Ascending aorta (tissue), 2 donors: ENCODE measurements around the gene TEX2. TPM values are rescaled to one million over a fixed set of nuclear protein-coding genes. Genes with fewer than 3 reads are reported as not detected.
A peak's percentile ranks its signal among the peaks of the same experiment; 100 is the strongest.
"Not testable (repeated sequence)": the region's sequence is repeated elsewhere in the genome, so short reads cannot be mapped to it uniquely, and the experiment has no call there.

Experiments used
- DNase-seq, 2 donors: peaks; one replicate each; pipeline ENCODE4 v3.0.0-alpha.2; 2019; ENCODE audit warnings: low spot score in 2 of 2
- H3K27ac ChIP-seq, 2 donors: fragments of 200-600 bp; sonication (generic); one replicate each; pipeline ENCODE4 v1.5.1; 2016 to 2017; ENCODE audit warnings: mild to moderate bottlenecking in 1 of 2
- H3K27me3 ChIP-seq: fragments of 200-600 bp; sonication (generic); one replicate; pipeline ENCODE4 v1.5.1; 2017
- H3K36me3 ChIP-seq, 2 donors: fragments of 200-600 bp; sonication (generic); one replicate each; pipeline ENCODE4 v1.5.1; 2016
- H3K4me1 ChIP-seq, 2 donors: fragments of 200-600 bp; sonication (generic); one replicate each; pipeline ENCODE4 v1.5.1; 2016 to 2017; ENCODE audit warnings: mild to moderate bottlenecking in 1 of 2
- H3K4me3 ChIP-seq, 2 donors: fragments of 200-600 bp; sonication (generic); one replicate each; pipeline ENCODE4 v1.5.1; 2016 to 2017; ENCODE audit warnings: mild to moderate bottlenecking in 1 of 2
- H3K9me3 ChIP-seq, 2 donors: fragments of 200-600 bp; sonication (generic); one replicate each; pipeline ENCODE4 v1.5.1; 2016
- intact Hi-C: fragments of 100-400 bp; cut with DNase I; formaldehyde crosslinking; loops from one replicate; pipeline ENCODE4 v1.15.1; 2023
- total RNA-seq: library from RNA; depleted of rRNA; stranded (reverse); fragments of >200 nt; gene quantifications from one replicate; pipeline ENCODE4 v1.1.0, GENCODE V29; 2016
- TF ChIP-seq, protein P1 (sequence below), 3 experiments: fragments of 200-600 bp in 2 of 3; fragments of 450-650 bp in 1 of 3; sonication (generic) in 2 of 3; IDR thresholded peaks; one replicate each; pipeline ENCODE4 v1.5.1; 2016 to 2019; ENCODE audit warnings: antibody characterized with exemption in 3 of 3, mild to moderate bottlenecking in 1 of 3, moderate library complexity in 1 of 3

TEX2 gene
- total RNA-seq, 1 donor from 2014 or later, result 94.6 TPM

DNA sequence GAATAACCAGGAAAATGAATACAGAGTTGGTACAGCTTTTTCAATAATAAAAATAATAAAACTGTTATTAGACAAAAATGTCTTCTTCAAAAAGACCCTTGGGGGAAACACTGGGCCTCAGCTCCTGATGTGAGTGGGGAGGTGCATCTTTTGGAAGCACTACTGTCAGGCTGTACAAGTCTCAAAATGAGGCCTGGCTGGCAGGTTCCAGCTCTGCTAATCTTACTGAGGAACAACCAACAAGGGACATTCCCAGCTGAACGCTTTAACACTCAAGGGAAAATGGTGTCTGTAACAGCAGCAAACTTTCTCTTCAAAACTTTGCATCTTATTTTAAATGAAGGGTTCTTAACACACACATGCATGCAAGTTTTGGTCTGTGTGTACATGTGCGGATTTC lies 19.7 kb downstream of the TEX2 start:
- no peaks in the 10 kb centered on the region for H3K27me3 ChIP-seq
- TF ChIP-seq, protein P1, sequence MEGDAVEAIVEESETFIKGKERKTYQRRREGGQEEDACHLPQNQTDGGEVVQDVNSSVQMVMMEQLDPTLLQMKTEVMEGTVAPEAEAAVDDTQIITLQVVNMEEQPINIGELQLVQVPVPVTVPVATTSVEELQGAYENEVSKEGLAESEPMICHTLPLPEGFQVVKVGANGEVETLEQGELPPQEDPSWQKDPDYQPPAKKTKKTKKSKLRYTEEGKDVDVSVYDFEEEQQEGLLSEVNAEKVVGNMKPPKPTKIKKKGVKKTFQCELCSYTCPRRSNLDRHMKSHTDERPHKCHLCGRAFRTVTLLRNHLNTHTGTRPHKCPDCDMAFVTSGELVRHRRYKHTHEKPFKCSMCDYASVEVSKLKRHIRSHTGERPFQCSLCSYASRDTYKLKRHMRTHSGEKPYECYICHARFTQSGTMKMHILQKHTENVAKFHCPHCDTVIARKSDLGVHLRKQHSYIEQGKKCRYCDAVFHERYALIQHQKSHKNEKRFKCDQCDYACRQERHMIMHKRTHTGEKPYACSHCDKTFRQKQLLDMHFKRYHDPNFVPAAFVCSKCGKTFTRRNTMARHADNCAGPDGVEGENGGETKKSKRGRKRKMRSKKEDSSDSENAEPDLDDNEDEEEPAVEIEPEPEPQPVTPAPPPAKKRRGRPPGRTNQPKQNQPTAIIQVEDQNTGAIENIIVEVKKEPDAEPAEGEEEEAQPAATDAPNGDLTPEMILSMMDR (IDR thresholded peaks at IDR 0.05), result no peak
- peaks cover 7 to 27% of the 10 kb centered on the region in 2 donors for H3K4me1 ChIP-seq
- no peak overlapping the region for H3K4me3 ChIP-seq
- no peaks in the 10 kb centered on the region for H3K9me3 ChIP-seq
- H3K27ac ChIP-seq, result peak overlapping the region in 1 of 2 donors; percentile 8
- intact Hi-C loops, result no loop called here
- H3K36me3 ChIP-seq, result no peaks in the 10 kb centered on the region
- DNase-seq, result no peak

DNA sequence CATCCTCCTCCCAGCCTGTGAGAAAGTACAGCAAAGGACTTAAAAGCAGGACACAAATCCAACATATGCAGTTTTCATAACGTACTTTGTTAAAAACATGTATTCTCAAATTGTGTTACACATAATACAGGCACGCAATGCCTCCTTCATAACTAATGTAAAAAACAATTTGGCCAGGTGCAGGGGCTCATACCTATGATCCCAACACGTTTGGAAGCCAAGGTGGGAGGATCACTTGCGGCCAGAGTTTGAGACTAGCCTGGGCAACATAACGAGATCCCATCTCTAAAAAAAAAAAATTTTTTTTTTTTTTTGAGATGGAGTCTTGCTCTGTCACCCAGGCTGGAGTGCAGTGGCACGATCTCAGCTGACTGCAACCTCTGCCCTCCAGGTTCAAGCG lies 20.4 kb downstream of the TEX2 start:
- no peak overlapping the region for H3K27ac ChIP-seq
- peaks cover 7 to 27% of the 10 kb centered on the region in 2 donors for H3K4me1 ChIP-seq
- H3K9me3 ChIP-seq, result no peaks in the 10 kb centered on the region
- H3K27me3 ChIP-seq, result no peaks in the 10 kb centered on the region
- H3K36me3 ChIP-seq, result no peaks in the 10 kb centered on the region
- DNase-seq, result no peak
- no peak overlapping the region for H3K4me3 ChIP-seq
- TF ChIP-seq, protein P1 (IDR thresholded peaks at IDR 0.05), result no peak
- intact Hi-C loops, result no loop called here

DNA sequence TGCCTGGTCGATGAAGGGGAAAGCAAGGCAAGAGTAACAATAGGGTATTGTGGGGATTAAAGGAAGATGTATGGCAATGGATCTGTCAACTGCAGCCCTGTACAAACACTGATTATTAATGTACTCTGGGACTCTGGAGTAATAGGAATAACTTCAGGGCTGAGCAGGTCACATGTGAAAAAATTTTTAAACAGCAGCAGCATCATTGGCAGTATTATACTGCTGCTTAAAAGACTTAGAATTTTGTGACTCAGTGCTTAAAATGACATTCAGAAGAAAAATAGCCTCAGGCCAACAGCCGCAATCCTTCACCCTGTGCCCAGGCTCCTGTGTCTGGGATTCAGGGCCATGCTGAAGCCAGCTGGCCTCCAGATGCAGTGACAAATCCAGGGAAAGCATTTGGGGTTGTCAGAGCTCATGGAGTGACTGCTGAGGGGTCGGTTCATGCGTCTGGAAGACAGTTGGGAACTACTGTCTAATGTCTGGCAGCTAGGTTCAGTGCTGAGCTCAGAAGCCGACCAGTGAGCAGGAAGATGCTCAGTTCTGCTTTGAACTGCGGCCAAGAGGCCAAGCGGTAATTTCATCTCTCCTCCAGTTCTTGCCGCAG lies 22.2 kb downstream of the TEX2 start:
- peak; percentile 28 to 87 for DNase-seq

DNA sequence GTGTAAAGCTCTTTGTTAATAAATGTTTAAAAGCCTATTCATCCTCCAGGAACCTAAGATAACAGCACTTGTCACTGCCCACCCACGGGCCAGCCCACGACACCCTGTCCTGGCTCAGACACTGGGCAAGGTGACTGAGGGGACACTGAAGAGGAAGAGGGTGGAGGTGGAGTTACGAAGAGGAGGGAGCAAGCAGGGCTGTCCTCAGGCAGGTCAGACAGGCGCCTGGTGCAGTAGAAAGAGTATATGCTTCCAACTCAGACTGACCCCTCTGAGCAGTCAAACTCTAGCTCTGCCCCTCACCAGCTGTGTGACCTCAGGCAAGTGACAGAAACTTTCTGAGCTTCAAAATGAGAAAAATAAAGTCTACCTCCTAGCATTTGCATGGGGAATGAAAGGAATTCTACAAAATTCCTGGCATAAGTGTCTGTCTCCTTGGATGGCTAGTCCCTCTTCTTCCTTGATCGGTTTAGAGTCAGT lies 22.8 kb downstream of the TEX2 start:
- no peaks in the 10 kb centered on the region for H3K36me3 ChIP-seq
- peak overlapping the region in 1 of 2 donors; percentile 18 for H3K4me3 ChIP-seq
- intact Hi-C loops, result loop anchor here (2.0 kb wide), 1 partner anchor 94 kb away; no protein-coding TSS in a partner anchor
- peak overlapping the region; percentile 72 to 81 for H3K27ac ChIP-seq
- DNase-seq, result no peak
- TF ChIP-seq, protein P1 (IDR thresholded peaks at IDR 0.05), result no peak
- peaks cover 7 to 27% of the 10 kb centered on the region in 2 donors for H3K4me1 ChIP-seq
- no peaks in the 10 kb centered on the region for H3K27me3 ChIP-seq
- H3K9me3 ChIP-seq, result no peaks in the 10 kb centered on the region

More for the DNA sequence above, 22.2 kb downstream of the TEX2 start:
- Histone ChIP-seq H3K27ac (peak overlapping the region; percentile 72 to 81), H3K36me3 (no peaks in the 10 kb centered on the region), H3K27me3 (no peaks in the 10 kb centered on the region), H3K4me1 (peaks cover 7 to 27% of the 10 kb centered on the region in 2 donors), H3K9me3 (no peaks in the 10 kb centered on the region), H3K4me3 (peak overlapping the region in 1 of 2 donors; percentile 18)
- TF ChIP-seq, protein P1 (IDR thresholded peaks at IDR 0.05), result no peak
- intact Hi-C loops, result loop anchor here (1.0 to 2.0 kb wide), 2 partner anchors 22 to 94 kb away; partner anchors contain the start of gene TEX2

DNA sequence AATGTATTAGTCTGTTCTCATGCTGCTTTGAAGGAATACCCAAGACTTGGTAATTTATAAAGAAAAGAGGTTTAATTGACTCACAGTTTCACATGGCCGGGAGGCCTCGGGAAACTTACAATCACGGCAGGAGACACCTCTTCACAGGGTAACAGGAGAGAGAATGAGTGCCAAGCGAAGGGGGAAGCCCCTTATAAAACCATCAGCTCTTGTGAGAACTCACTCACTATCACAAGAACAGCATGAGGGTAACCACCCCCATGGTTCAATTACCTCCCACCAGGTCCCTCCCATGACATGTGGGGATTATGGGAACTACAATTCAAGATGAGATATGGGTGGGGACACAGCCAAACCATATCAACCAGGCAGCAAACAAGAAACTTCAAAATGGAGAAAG lies 24.6 kb downstream of the TEX2 start:
- intact Hi-C loops, H3K9me3 ChIP-seq, H3K4me3 ChIP-seq, H3K36me3 ChIP-seq, DNase-seq, H3K27me3 ChIP-seq: not testable (repeated sequence)
- Histone ChIP-seq H3K27ac (peak overlapping the region in 1 of 2 donors; percentile 10), H3K4me1 (peaks cover 4 to 24% of the 10 kb centered on the region in 2 donors)

DNA sequence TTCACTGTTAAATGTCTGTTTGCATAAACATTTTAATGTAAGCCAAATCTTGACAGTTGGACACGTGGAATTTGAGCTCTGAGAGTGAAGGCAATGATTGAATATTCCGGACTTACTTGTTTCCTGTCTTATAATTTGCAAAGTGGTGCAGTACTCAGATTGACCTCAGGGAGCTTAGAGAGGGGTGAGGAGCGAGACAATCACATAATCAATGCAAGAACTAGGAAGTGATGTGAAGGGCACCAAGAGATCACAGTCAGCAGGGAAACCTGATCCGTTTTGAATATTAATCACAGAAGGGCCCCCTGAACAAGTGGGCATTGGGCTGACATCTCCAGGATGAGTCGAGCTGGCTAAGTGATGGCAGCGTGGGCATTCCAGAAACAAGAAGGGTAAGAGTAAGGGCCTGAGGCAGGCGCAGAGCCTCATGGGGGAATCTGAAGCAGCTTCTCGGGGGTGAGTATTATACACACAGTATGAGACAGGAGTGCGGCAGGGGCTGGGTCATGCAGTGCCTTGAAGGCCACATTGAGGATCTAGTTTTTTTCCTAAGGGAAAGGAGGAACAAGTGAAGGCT lies 26.1 kb downstream of the TEX2 start:
- H3K4me3 ChIP-seq, result no peak overlapping the region
- intact Hi-C loops, result no loop called here
- DNase-seq, result no peak
- peaks cover 4 to 21% of the 10 kb centered on the region in 2 donors for H3K4me1 ChIP-seq
- no peaks in the 10 kb centered on the region for H3K36me3 ChIP-seq
- no peaks in the 10 kb centered on the region for H3K27me3 ChIP-seq
- TF ChIP-seq, protein P1 (IDR thresholded peaks at IDR 0.05), result no peak
- H3K27ac ChIP-seq, result no peak overlapping the region
- no peaks in the 10 kb centered on the region for H3K9me3 ChIP-seq
